ENCODE measurements around the gene RNF31. TPM values are rescaled to one million over a fixed set of nuclear protein-coding genes. Genes with fewer than 3 reads are reported as not detected.

Gene RNF31
- total RNA-seq, 4 donors from 2014 or later, result 21.7 to 33.3 (median 26.8) TPM

GRCh38 chr14:24137529-24138395, 9.5 kb upstream of the RNF31 start:
- Histone ChIP-seq H3K4me3 (no peak overlapping the region), H3K27ac (replicated peaks in 1 of 4) (peak overlapping the region; percentile 89 to 96 (median 92)), H3K4me1 (peaks cover 45 to 64% (median 58%) of the 10 kb centered on the region in 4 donors), H3K36me3 (peaks cover 10 to 25% (median 24%) of the 10 kb centered on the region in 4 donors), H3K9me3 (no peaks in the 10 kb centered on the region), H3K27me3 (no peaks in the 10 kb centered on the region)
- TF ChIP-seq EP300 (IDR thresholded peaks at IDR 0.05), result no peak
- no peak for TF ChIP-seq POLR2A (IDR thresholded peaks at IDR 0.05; ENCODE audit: low read depth)
- TF ChIP-seq POLR2AphosphoS5 (IDR thresholded peaks at IDR 0.05), result no peak
- intact Hi-C loops (cut with DNase I), result no loop called here
- WGBS, result 86% methylated on average over 8 of the region's 8 CpGs
- no peak for DNase-seq (ENCODE audit: extremely low spot score)

GRCh38 chr14:24138396-24139271, 8.7 kb upstream of the RNF31 start:
- Histone ChIP-seq H3K27ac (replicated peaks in 1 of 4) (peak overlapping the region in 3 of 4 donors; percentile 91 to 94 (median 92)), H3K9me3 (no peaks in the 10 kb centered on the region), H3K4me1 (peaks cover 45 to 64% (median 58%) of the 10 kb centered on the region in 4 donors), H3K36me3 (peaks cover 10 to 29% (median 24%) of the 10 kb centered on the region in 4 donors), H3K27me3 (no peaks in the 10 kb centered on the region), H3K4me3 (no peak overlapping the region)
- intact Hi-C loops (cut with DNase I), result no loop called here
- WGBS, result 79% methylated on average over 13 of the region's 13 CpGs
- no peak for DNase-seq (ENCODE audit: extremely low spot score)
- TF ChIP-seq EP300 (IDR thresholded peaks at IDR 0.05) (no peak), POLR2A (IDR thresholded peaks at IDR 0.05; ENCODE audit: low read depth) (no peak), POLR2AphosphoS5 (IDR thresholded peaks at IDR 0.05) (no peak), CTCF (IDR thresholded peaks at IDR 0.05) (no peak)

DNA sequence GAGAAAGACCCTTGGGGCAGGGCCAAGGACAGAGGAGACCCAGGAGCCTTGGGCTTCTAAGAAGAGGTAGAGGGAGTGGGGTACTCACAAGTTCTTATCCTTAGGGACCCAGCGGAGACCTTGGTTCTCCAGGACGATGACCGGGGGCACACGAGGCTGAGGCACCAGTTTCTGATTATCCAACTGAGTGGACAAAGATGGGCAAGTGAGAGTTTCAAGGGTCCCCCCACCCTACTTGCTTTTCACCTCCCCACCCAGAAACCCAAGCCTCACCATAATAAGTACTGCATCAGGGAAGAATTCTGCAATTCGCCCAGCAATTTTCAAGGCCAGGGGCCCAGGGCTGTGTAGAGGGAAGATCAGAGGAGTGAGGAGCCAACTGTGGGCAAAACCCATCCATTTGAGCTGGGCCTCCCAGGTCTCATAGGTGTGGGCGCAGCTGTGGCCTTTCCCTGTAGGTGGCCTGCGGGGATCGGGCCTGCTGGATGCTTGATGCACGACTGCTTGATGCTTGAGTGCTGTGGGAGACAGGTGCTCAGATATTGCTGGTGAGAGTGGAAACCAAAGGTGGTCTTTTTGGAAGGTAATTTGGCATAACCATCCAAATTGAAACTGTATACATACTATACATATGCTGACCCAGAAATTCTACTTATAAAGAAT, 7.9 kb upstream of the RNF31 start:
- H3K4me1 ChIP-seq, result peaks cover 45 to 64% (median 58%) of the 10 kb centered on the region in 4 donors
- peak overlapping the region in 3 of 4 donors; percentile 70 to 81 (median 70) for H3K4me3 ChIP-seq
- H3K36me3 ChIP-seq, result peaks cover 10 to 35% (median 28%) of the 10 kb centered on the region in 4 donors
- no peak for TF ChIP-seq EP300 (IDR thresholded peaks at IDR 0.05)
- no peak for TF ChIP-seq CTCF (IDR thresholded peaks at IDR 0.05)
- TF ChIP-seq POLR2A (IDR thresholded peaks at IDR 0.05; ENCODE audit: low read depth), result no peak
- TF ChIP-seq POLR2AphosphoS5 (IDR thresholded peaks at IDR 0.05), result no peak
- intact Hi-C loops (cut with DNase I), result no loop called here
- no peaks in the 10 kb centered on the region for H3K27me3 ChIP-seq
- H3K27ac ChIP-seq (replicated peaks in 1 of 4), result peak overlapping the region; percentile 90 to 94 (median 92)
- DNase-seq (ENCODE audit: extremely low spot score), result no peak
- 84% methylated on average over 9 of the region's 9 CpGs for WGBS
- no peaks in the 10 kb centered on the region for H3K9me3 ChIP-seq

- DNase-seq (ENCODE audit: extremely low spot score), result peak; percentile 100
- Histone ChIP-seq H3K4me3 (peak within 1 kb of the TSS; percentile 70 to 81 (median 74)), H3K9me3 (no peaks in the 10 kb centered on the region), H3K27me3 (no peaks in the 10 kb centered on the region), H3K27ac (replicated peaks in 1 of 4) (peak within 1 kb of the TSS; percentile 90 to 94 (median 92)), H3K4me1 (peaks cover 48 to 73% (median 66%) of the 10 kb centered on the region in 4 donors), H3K36me3 (peaks cover 10 to 35% (median 28%) of the 10 kb centered on the region in 4 donors)
- peak; percentile 40 to 64 (median 64) for TF ChIP-seq CTCF (IDR thresholded peaks at IDR 0.05)
- TF ChIP-seq EP300 (IDR thresholded peaks at IDR 0.05), result no peak
- peak; percentile 89 to 94 for TF ChIP-seq POLR2AphosphoS5 (IDR thresholded peaks at IDR 0.05)
- peak; percentile 74 for TF ChIP-seq POLR2A (IDR thresholded peaks at IDR 0.05; ENCODE audit: low read depth)
- WGBS, result 0% methylated on average over 4 of the region's 65 CpGs
- intact Hi-C loops (cut with DNase I), result loop anchor here (10.0 kb wide), 1 partner anchor 294 kb away; no protein-coding TSS in a partner anchor
Observed at GRCh38 chr14:24141097-24141880, 6.0 kb upstream of the RNF31 start, which contains the start of gene EMC9. Gene EMC9 (minus strand): TSS chr14:24141591. CDS start chr14:24141304, 287 bp downstream.

Measured in esophagus muscularis mucosa (tissue), 4 donors.